HG03280 (cell line): ENCODE measurements around the gene MAGI1.
"Not testable (repeated sequence)": the region's sequence is repeated elsewhere in the genome, so short reads cannot be mapped to it uniquely, and the experiment has no call there.

Experiments used
- ATAC-seq: cut with Tn5 transposase; IDR thresholded peaks from one replicate; pipeline ENCODE4 v1.9.1; 2021; ENCODE audit warnings: mild to moderate bottlenecking, moderate library complexity; ENCODE audit not compliant: unreplicated experiment

Gene MAGI1

GRCh38 chr3:65584002-65584401 is 454.7 kb downstream of the MAGI1 start:
- no peak for ATAC-seq

- ATAC-seq, result no peak
Observed at GRCh38 chr3:65583188-65583587, 455.5 kb downstream of the MAGI1 start.

GRCh38 chr3:65582012-65582717 is 456.6 kb downstream of the MAGI1 start:
- ATAC-seq, result no peak

GRCh38 chr3:65581313-65581712 is 457.4 kb downstream of the MAGI1 start:
- no peak for ATAC-seq

- no peak for ATAC-seq
Observed at GRCh38 chr3:65578861-65579260, 459.9 kb downstream of the MAGI1 start.

- no peak for ATAC-seq
Observed at GRCh38 chr3:65577843-65578430, 460.8 kb downstream of the MAGI1 start.

GRCh38 chr3:65576966-65577365 is 461.8 kb downstream of the MAGI1 start:
- ATAC-seq, result no peak

GRCh38 chr3:65576228-65576627 is 462.5 kb downstream of the MAGI1 start:
- ATAC-seq, result no peak

- no peak for ATAC-seq
Observed at GRCh38 chr3:65575376-65575840, 463.3 kb downstream of the MAGI1 start.

GRCh38 chr3:65573548-65574116 is 465.1 kb downstream of the MAGI1 start:
- no peak for ATAC-seq

- no peak for ATAC-seq
Observed at GRCh38 chr3:65572175-65572777, 466.4 kb downstream of the MAGI1 start.

GRCh38 chr3:65569845-65570405 is 468.8 kb downstream of the MAGI1 start:
- no peak for ATAC-seq

GRCh38 chr3:65569129-65569528 is 469.6 kb downstream of the MAGI1 start:
- no peak for ATAC-seq

- ATAC-seq, result no peak
Observed at GRCh38 chr3:65568497-65568896, 470.2 kb downstream of the MAGI1 start.

GRCh38 chr3:65565744-65566143 is 473.0 kb downstream of the MAGI1 start:
- ATAC-seq, result not testable (repeated sequence)

- ATAC-seq, result no peak
Observed at GRCh38 chr3:65564483-65564882, 474.2 kb downstream of the MAGI1 start.

GRCh38 chr3:65563861-65564260 is 474.9 kb downstream of the MAGI1 start:
- ATAC-seq, result no peak

- no peak for ATAC-seq
Observed at GRCh38 chr3:65562447-65562846, 476.3 kb downstream of the MAGI1 start.

GRCh38 chr3:65561617-65562016 is 477.1 kb downstream of the MAGI1 start:
- ATAC-seq, result no peak

GRCh38 chr3:65560901-65561300 is 477.8 kb downstream of the MAGI1 start:
- no peak for ATAC-seq

GRCh38 chr3:65560133-65560532 is 478.6 kb downstream of the MAGI1 start:
- no peak for ATAC-seq

- no peak for ATAC-seq
Observed at GRCh38 chr3:65559643-65560042, 479.1 kb downstream of the MAGI1 start.
